ENCODE results near the gene ATXN1. TPM values are rescaled to one million over a fixed set of nuclear protein-coding genes. Genes with fewer than 3 reads are reported as not detected.

ATXN1 gene
- total RNA-seq, 4 donors from 2014 or later, result 38.7 to 78.3 (median 62.6) TPM

DNA sequence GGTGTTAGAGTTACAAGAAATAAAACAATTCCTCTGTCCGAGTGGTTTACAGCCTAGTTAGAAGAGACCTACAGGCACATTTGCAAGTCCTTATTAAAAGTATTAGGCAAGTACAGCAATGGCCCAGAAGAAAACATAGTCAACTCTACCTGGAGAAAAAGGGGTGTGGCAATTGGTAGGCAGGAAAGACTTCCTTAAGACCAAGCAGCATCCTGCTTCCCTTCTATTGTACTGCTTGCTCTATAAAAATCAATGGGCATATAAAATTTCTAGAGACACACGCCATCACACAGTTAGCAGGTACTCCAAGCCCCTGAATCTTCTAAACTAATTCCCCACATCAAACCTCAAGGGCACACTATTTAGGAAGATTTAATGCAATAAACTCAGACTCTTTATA is 185.6 kb downstream of the ATXN1 start:
- Histone ChIP-seq H3K9me3 (no peaks in the 10 kb centered on the region), H3K27me3 (no peaks in the 10 kb centered on the region), H3K4me1 (peaks cover 0 to 13% (median 0%) of the 10 kb centered on the region in 3 donors), H3K4me3 (no peak overlapping the region), H3K36me3 (no peaks in the 10 kb centered on the region), H3K27ac (no peak overlapping the region)
- no peak for ATAC-seq
- TF ChIP-seq POLR2AphosphoS5 (IDR thresholded peaks at IDR 0.05) (no peak), POLR2A (IDR thresholded peaks at IDR 0.05) (no peak), EP300 (IDR thresholded peaks at IDR 0.05) (no peak)
- TF ChIP-seq, protein P1, sequence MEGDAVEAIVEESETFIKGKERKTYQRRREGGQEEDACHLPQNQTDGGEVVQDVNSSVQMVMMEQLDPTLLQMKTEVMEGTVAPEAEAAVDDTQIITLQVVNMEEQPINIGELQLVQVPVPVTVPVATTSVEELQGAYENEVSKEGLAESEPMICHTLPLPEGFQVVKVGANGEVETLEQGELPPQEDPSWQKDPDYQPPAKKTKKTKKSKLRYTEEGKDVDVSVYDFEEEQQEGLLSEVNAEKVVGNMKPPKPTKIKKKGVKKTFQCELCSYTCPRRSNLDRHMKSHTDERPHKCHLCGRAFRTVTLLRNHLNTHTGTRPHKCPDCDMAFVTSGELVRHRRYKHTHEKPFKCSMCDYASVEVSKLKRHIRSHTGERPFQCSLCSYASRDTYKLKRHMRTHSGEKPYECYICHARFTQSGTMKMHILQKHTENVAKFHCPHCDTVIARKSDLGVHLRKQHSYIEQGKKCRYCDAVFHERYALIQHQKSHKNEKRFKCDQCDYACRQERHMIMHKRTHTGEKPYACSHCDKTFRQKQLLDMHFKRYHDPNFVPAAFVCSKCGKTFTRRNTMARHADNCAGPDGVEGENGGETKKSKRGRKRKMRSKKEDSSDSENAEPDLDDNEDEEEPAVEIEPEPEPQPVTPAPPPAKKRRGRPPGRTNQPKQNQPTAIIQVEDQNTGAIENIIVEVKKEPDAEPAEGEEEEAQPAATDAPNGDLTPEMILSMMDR (IDR thresholded peaks at IDR 0.05), result no peak
- 81 to 90% methylated on average over 2 of the region's 2 CpGs for WGBS, 2 donors (ENCODE audit: low coverage in 1 of 2)

DNA sequence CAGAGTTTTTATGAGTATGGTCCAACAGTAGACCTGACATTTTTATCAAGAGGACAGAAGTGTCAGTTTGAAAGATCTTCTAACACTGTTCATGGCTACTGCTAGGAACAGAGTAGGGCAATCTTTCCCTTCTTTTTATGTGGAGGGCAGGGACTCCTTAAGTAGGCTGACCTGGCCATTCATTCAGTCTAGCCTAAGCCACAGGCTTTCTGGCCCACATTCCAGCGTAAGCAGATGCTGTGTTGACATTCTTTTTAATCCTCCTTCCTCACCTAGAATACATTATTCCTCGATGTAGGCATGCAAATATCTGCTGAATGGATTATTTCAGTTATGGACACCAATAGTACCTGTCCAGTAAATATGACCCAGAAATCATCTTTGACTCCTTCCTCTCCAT is 188.3 kb downstream of the ATXN1 start:
- Histone ChIP-seq H3K27ac (no peak overlapping the region), H3K36me3 (no peaks in the 10 kb centered on the region), H3K9me3 (no peaks in the 10 kb centered on the region), H3K27me3 (no peaks in the 10 kb centered on the region), H3K4me1 (peaks cover 0 to 12% (median 4%) of the 10 kb centered on the region in 3 donors), H3K4me3 (no peak overlapping the region)
- WGBS, 2 donors (ENCODE audit: low coverage in 1 of 2), result 86 to 92% methylated on average over 1 to 2 of the region's 2 CpGs
- TF ChIP-seq, protein P1 (IDR thresholded peaks at IDR 0.05), result no peak
- TF ChIP-seq POLR2AphosphoS5 (IDR thresholded peaks at IDR 0.05), result no peak
- no peak for TF ChIP-seq EP300 (IDR thresholded peaks at IDR 0.05)
- no peak for TF ChIP-seq POLR2A (IDR thresholded peaks at IDR 0.05)
- ATAC-seq, result no peak

DNA sequence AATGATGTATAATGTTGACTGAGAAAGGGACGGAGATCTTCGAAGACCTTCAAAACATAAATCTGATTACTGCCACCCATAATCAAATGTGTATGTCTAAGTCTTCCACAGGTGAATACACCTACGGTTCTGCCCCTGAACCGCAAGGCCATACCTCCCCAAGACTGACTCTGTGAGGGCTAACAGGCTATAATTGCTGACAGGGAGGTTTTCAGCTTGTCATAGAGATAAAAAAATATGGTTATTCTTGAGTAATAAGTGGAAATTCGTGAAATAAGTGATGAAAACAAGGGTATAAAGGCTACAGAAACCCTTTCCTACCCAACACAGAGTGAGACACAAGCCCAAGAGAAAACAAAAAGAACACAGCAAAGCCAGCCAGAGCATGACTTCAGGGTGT is 188.9 kb downstream of the ATXN1 start:
- no peaks in the 10 kb centered on the region for H3K27me3 ChIP-seq
- WGBS, 2 donors (ENCODE audit: low coverage in 1 of 2), result 79 to 95% methylated on average over 5 of the region's 5 CpGs
- TF ChIP-seq, protein P1 (IDR thresholded peaks at IDR 0.05), result no peak
- TF ChIP-seq POLR2AphosphoS5 (IDR thresholded peaks at IDR 0.05) (no peak), EP300 (IDR thresholded peaks at IDR 0.05) (no peak), POLR2A (IDR thresholded peaks at IDR 0.05) (no peak)

DNA sequence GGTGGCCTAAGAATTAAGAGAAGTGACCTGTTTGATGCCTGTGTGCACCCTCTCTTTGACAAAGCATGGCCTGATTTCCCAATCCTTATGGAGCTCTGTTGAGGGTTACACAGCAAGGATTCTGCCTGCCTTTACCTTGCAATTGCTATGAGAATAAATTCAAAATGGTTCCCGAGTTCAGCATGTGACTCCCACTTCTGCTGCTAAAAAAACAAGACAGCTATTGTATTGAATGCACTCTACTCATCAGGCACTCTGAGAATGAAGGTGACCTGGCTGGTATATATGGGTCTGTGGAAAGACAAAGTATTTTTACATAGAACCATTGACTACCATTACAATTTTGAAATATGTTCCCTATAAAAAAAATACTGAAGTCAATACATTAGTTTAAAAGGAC is 190.3 kb downstream of the ATXN1 start:
- no peaks in the 10 kb centered on the region for H3K9me3 ChIP-seq
- H3K27ac ChIP-seq, result no peak overlapping the region
- WGBS, 2 donors (ENCODE audit: low coverage in 1 of 2), result 83 to 100% methylated on average over 1 of the region's 1 CpG
- H3K36me3 ChIP-seq, result no peaks in the 10 kb centered on the region
- peaks cover 0 to 16% (median 4%) of the 10 kb centered on the region in 3 donors for H3K4me1 ChIP-seq
- TF ChIP-seq EP300 (IDR thresholded peaks at IDR 0.05), result no peak
- no peak for TF ChIP-seq POLR2AphosphoS5 (IDR thresholded peaks at IDR 0.05)
- H3K4me3 ChIP-seq, result no peak overlapping the region
- no peak for ATAC-seq
- no peaks in the 10 kb centered on the region for H3K27me3 ChIP-seq

More for the DNA sequence above, 188.9 kb downstream of the ATXN1 start:
- no peak for ATAC-seq
- H3K4me3 ChIP-seq, result no peak overlapping the region
- H3K27ac ChIP-seq, result no peak overlapping the region
- H3K4me1 ChIP-seq, result peaks cover 0 to 16% (median 4%) of the 10 kb centered on the region in 3 donors
- H3K36me3 ChIP-seq, result no peaks in the 10 kb centered on the region
- H3K9me3 ChIP-seq, result no peaks in the 10 kb centered on the region

DNA sequence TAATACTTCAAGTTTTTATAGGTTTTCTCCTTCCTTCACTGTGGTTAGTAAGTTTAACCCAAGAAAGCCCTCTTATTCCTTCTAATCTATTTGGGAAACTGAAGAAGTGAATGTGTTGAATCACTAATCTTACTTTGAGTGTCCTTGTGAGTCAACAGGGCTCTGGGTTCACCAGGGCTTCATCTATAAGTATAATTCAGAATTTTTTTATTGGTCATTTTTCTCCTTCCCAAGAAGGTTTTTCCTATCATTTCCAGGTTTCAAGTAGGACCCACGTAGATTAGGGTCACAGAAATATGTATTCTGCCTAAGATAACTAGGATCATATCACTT is 191.1 kb downstream of the ATXN1 start:
- Histone ChIP-seq H3K27ac (no peak overlapping the region), H3K4me1 (peaks cover 0 to 21% (median 4%) of the 10 kb centered on the region in 3 donors), H3K4me3 (no peak overlapping the region), H3K27me3 (no peaks in the 10 kb centered on the region), H3K9me3 (no peaks in the 10 kb centered on the region), H3K36me3 (no peaks in the 10 kb centered on the region)
- TF ChIP-seq POLR2A (IDR thresholded peaks at IDR 0.05) (no peak), POLR2AphosphoS5 (IDR thresholded peaks at IDR 0.05) (no peak), EP300 (IDR thresholded peaks at IDR 0.05) (no peak)
- TF ChIP-seq, protein P1 (IDR thresholded peaks at IDR 0.05), result no peak
- ATAC-seq, result no peak
- 92 to 94% methylated on average over 1 of the region's 1 CpG for WGBS, 2 donors (ENCODE audit: low coverage in 1 of 2)

Measured in gastroesophageal sphincter (tissue), 4 donors.